HG02981 (cell line): Measurements from ENCODE around the gene MRPL54.
"Not testable (repeated sequence)": the region's sequence is repeated elsewhere in the genome, so short reads cannot be mapped to it uniquely, and the experiment has no call there.

Experiments used
- ATAC-seq: cut with Tn5 transposase; IDR thresholded peaks from one replicate; pipeline ENCODE4 v1.9.1; 2021; ENCODE audit warnings: mild to moderate bottlenecking, moderate library complexity; ENCODE audit not compliant: unreplicated experiment

Gene MRPL54

DNA sequence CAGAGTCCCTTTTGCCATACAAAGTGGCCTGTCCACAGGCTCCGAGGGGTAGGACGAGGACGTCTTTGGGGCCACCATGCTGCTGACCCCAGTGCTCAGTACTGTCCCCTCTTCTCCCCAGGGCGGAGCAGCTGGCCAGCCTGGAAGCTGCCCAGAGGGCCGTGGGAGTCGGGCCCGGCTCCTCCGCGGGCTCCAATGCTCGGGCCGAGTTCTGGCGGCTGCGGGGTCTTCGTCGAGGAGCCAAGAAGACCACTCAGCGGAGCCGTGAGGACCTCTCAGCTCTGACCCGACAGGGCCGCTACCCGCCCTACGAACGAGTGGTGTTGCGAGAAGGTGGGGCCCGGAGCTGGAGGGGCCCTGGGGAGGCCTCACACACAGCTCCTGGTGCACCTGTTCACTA lies 22.1 kb upstream of the MRPL54 start:
- ATAC-seq = no peak

GRCh38 chr19:3743486-3743885 lies 19.0 kb upstream of the MRPL54 start:
- ATAC-seq = no peak

- no peak for ATAC-seq
Measured at GRCh38 chr19:3745363-3746045, 17.0 kb upstream of the MRPL54 start.

- no peak for ATAC-seq
Measured at GRCh38 chr19:3746371-3747056, 16.0 kb upstream of the MRPL54 start.

GRCh38 chr19:3748965-3749364 lies 13.5 kb upstream of the MRPL54 start:
- no peak for ATAC-seq

GRCh38 chr19:3750211-3750610 lies 12.3 kb upstream of the MRPL54 start:
- no peak for ATAC-seq

DNA sequence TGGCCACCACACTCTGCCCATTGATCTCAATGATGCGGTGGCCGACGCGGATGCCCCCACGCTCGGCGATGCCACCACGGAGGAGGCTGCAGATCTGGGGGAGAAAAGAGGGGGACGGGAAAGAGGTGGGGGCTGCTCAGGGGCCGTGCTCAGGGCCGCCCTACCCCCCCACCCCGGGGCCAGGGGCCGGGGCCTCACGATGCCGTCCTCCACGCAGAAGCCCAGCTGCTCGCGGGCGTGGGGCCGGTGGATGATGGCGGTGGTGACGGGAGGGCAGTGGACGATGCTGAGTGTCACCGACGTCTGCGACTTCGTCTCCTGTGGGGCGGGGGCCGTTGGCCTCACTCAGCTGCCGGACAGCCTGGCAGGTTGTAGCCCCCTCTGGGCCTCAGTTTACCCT lies 11.2 kb upstream of the MRPL54 start:
- ATAC-seq = no peak

DNA sequence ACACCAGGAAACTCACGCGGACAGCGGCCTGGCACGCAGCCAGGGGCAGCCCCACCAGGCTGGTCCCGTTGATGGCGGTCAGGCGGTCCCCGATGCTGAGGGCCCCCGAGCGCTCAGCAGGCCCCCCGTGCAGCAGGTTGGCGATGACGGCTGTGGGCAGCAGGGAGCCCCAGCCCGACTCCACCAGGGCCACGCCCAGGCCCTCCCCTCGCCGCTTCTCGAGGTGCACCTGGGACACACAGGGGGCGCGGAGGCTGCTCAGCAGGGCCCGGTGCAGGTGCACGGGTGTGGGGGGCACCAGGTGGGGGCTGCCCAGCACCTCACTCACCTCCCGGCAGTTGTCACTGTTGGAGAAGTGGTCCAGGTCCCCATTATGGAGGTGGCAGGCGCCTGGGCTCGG lies 10.0 kb upstream of the MRPL54 start:
- ATAC-seq = no peak

DNA sequence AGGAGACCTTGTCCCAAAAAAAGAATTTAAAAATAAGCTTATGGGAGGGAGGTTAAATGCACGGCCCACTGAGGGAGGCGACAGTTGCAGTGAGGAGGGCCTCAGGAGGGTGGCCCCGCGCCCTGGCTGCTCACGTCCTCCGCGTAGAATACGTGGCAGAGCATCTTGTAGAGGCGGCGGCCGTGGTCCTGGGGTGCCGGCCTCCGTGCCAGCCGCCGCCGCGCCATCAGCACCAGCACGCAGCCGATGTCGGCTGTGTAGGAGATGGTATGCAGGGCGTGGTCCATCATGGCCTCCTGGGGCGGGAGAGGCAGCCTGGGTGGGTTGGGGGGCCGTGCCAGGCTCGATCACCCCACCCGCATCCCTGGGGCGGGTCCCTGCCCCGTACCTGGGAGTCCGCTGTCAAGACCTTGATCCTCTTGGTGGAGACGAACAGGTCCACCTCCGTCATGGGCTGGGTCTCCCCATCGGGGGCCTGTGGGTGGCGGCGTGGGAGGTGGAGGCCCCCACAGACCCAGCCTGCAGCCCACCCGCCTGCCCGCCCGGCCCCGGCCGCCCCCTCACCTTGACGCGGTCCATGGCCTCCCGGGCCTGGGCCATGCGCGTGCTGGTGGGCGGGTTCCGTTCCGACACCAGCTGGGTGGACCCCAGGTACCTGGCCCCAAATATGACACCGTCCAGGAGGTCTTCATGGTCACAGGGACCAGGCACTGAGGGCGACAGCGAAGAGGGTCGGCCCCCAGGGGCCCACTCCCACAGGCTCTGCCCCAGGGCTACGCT lies 8.7 kb upstream of the MRPL54 start:
- no peak for ATAC-seq

DNA sequence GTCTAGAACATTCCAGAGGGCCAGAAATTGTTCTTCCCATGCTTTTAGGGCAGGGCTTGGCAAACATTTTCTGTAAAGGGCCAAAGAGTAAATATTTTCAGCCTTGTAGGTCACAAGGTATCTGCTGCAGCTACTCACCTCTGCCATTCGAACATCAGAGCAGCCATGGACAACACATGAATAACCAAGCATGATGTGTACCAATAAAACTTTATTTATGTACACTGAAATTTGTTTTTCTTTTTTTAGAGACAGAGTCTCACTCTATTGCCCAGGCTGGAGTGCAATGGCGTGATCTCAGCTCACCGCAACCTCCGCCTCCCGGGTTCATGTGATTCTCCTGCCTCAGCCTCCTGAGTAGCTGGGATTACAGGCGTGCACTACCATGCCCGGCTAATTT lies 4.8 kb upstream of the MRPL54 start:
- not testable (repeated sequence) for ATAC-seq

DNA sequence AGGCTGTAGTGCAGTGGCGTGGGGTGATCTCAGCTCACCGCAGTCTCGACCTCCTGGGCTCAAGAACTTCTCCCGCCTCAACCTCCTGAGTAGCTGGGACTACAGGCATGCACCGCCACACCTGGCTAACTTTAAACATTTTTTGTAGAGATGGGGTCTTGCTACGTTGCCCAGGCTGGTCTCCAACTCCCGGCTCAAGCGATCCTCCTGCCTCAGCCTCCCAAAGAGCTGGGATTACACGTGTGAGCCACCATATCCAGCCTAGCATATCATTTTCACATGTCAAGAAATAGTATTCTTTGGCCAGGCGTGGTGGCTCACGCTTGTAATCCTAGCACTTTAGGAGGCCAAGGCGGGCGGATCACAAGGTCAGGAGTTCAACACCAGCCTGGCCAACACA lies 4.2 kb upstream of the MRPL54 start:
- not testable (repeated sequence) for ATAC-seq

GRCh38 chr19:3759482-3760254 lies 2.8 kb upstream of the MRPL54 start:
- ATAC-seq = no peak

DNA sequence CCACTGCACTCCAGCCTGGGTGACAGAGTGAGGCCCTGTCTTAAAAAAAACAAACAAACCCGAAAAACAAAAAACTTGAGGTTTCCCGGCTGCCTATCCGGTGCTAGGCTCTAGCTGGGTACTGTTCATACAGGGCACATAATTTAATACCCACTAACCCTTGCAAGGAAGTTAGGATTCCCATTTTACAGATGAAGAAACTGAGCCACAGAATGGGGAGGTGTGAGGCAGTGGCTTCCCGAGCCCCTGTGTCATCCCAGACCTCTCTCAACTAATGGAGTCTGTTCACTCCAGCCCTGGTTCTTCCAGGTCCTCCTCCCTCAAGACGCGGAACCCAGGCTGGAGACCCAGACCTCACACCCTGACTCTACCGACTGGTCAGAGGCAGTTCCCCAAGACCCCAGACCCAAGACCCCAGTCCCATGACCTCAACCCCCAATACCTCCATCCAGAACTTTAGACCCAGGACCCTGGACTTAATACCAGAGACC lies 1.6 kb upstream of the MRPL54 start:
- no peak for ATAC-seq

DNA sequence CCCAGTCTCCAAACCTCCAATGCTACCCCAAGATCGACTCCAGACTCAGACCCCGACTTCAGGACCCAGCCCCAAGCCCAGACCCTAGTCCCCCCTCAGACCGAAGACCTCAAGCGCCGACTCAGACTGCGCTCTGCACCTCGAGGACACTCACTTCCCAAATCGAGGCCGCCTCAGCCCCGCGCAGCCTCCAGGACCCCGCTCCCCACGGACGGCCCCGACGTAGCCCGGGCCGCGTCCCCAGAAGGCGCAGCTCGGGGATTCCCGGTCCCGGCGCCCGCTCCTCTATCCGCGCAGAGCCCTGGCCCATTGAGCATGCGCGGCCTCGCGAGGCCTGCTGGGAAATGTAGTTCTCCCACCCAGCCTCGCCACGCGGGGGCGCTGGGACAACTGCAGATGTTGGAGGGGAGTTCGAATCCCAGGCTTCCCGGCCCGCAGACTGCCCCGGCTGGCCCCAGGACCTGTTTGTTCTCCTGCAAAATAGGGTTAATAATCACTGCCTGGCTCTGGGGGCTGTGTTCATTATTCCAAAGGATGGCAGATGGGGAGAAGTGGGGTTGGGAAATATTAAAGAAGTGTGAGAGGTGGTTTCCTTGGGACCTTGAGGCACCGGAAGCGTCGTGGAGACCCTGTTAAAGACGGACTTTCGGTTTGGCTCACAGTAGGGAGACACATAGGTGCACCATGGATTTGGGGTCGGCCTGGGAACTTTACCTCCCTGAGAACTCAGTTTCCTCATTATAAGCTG lies 926 bp upstream of the MRPL54 start, which contains the start of gene APBA3:
TSS of gene APBA3 (minus strand) at position 311 of the 748 bp plus-strand sequence. CDS start 1,428 bp downstream, outside the sequence.
- ATAC-seq = peak; percentile 52

GRCh38 chr19:3762130-3762473 lies 380 bp upstream of the MRPL54 start:
- no peak for ATAC-seq

- ATAC-seq = no peak
Measured at GRCh38 chr19:3765121-3765520, 2.6 kb downstream of the MRPL54 start.

GRCh38 chr19:3765757-3766156 lies 3.3 kb downstream of the MRPL54 start:
- ATAC-seq = not testable (repeated sequence)

DNA sequence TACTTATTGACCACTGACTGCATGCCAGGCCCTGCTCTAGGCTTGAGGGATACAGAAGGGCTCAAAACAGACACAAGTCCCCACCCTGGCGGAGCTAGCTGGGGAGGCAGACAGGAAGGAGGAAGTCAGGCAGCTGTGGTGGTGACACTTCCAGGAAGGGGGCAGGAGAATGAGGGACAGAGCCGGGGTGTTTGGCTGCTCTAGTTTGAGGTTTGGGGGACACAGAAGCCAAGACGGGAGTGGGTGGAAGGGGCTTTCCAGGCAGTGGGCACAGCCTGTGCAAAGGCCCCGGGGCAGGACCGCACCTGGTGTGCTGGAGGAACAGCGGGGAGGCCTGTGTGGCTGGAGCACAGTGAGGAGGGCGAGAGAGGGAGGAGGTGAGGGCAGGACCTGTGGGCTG lies 4.0 kb downstream of the MRPL54 start:
- no peak for ATAC-seq

GRCh38 chr19:3767050-3767449 lies 4.6 kb downstream of the MRPL54 start:
- no peak for ATAC-seq

DNA sequence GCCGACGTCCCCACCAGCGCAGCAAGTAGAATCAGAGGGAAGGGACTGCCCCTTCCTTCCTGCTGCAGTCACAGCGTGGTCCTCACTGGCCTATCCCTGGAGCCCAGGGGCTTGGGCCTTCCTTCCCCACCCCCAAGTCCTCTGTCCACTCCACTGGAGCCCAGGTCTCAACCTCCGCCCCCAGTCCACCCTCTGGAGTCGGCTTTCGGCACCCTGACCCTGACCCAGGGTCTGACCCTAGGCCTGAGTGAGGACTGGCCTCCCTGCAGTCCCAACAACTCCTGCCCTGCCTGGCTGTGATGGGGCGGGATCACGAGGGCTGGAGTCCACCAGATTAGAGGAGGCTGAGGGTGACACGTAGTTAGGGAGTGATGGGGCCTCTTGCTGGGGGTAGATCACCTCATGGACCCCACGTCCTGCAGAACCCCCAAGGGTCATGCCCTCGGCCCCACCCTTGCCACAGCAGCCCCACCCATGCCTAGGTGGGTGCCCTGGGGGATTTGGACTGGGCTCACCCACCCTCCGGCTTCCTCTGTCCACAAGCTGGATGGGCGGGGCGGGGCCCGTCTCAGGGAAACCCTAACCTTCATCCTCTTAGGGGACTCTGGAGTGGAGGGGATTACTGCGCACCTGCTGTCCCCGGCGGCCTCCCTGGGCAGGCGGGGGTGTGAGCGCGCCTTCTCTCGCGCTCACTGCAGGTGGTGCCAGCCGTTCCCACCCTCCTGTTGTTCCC lies 5.7 kb downstream of the MRPL54 start:
- no peak for ATAC-seq
